ENCODE results near the gene GPR157.

Gene GPR157

DNA sequence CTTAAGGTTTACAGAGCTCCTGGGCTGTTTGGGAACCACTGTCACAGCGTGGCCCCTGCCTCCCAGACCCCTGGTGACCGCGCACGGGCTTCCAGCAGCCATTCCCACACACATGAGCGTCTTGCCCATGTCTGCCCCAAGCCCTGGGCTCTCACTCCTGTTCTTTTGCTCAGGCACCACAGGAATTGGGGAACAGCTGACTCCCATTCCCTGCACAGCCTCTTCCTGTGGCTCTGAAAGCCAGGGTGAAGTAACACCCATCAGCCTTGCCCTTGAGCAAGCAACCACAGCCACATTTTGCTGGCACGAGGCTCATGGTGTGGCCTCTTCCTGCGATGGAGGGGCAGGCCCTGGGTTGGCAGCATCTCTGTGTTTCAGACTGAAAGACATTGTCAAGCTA is 14.3 kb upstream of the GPR157 start:
- ChIA-PET CTCF (interaction anchor here (0.7 to 3.8 kb wide), 13 partner anchors 9 to 226 kb away, joined by 3 to 48 read pairs (median 4); partner anchors contain the start of gene GPR157), POLR2A (no interaction called here)
- no peak for TF ChIP-seq CTCF (IDR thresholded peaks at IDR 0.05; ENCODE audit: control extremely low read depth, extremely low read depth, low read depth, missing control alignments)
- no peak for DNase-seq (ENCODE audit: extremely low spot score)

- ChIA-PET CTCF (interaction anchor here (3.2 kb wide), 1 partner anchor 15 kb away, joined by 15 read pairs; no protein-coding TSS in a partner anchor), POLR2A (no interaction called here)
- no peak for TF ChIP-seq CTCF (IDR thresholded peaks at IDR 0.05; ENCODE audit: control extremely low read depth, extremely low read depth, low read depth, missing control alignments)
- no peak for DNase-seq (ENCODE audit: extremely low spot score)
Observed at GRCh38 chr1:9139930-9140329, 11.0 kb upstream of the GPR157 start.

GRCh38 chr1:9136932-9137331 is 8.0 kb upstream of the GPR157 start:
- POLR2A ChIA-PET: no interaction called here
- CTCF ChIA-PET: interaction anchor here (1.7 to 2.1 kb wide), 2 partner anchors 11 to 132 kb away, joined by 5 read pairs; no protein-coding TSS in a partner anchor
- no peak for TF ChIP-seq CTCF (IDR thresholded peaks at IDR 0.05; ENCODE audit: control extremely low read depth, extremely low read depth, low read depth, missing control alignments)
- DNase-seq (ENCODE audit: extremely low spot score): no peak

DNA sequence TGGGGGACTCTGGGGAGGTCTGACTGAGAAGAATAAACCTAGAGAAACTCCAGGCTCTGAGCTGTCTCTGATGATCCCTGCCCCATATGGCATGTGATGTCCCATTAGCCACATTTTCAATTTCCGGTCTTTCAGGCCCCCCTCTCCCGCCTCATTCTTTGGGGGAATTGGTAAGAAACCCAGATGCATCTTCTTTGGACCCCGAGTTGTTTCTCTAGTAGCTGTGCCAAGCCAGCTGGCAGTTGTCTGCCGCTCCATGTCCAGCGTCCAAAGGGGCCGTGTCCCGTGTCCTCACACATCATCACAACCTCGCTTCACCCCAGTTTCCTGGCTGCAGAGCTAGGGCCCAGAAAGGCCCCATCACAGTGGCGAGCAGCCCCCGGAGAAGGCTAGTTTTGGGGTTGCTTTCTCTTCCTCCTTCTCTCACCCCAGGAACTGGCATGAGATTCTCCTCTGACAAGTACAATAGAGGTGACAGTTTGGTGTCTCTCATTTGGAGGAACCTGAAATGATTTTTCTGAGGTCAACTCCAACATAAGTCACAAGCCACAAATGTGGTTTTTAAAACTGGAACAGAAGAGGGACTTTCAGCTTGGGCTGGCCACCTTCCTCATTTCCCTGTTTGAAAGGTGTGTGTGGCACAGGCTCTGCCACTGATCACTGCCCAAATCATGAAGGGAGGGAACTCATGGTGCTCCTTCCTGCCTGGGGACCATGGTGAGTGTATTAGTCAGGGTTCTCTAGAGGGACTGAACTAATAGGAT is 6.4 kb upstream of the GPR157 start:
- POLR2A ChIA-PET: no interaction called here
- peak; percentile 37 for DNase-seq (ENCODE audit: extremely low spot score)
- CTCF ChIA-PET: interaction anchor here (0.7 to 2.7 kb wide), 9 partner anchors 10 to 130 kb away, joined by 3 to 8 read pairs (median 5); no protein-coding TSS in a partner anchor
- TF ChIP-seq CTCF (IDR thresholded peaks at IDR 0.05; ENCODE audit: control extremely low read depth, extremely low read depth, low read depth, missing control alignments): no peak

- CTCF ChIA-PET: interaction anchor here (0.7 to 2.7 kb wide), 8 partner anchors 9 to 62 kb away, joined by 3 to 15 read pairs (median 6); no protein-coding TSS in a partner anchor
- POLR2A ChIA-PET: no interaction called here
- no peak for DNase-seq (ENCODE audit: extremely low spot score)
- TF ChIP-seq CTCF (IDR thresholded peaks at IDR 0.05; ENCODE audit: control extremely low read depth, extremely low read depth, low read depth, missing control alignments): no peak
Observed at GRCh38 chr1:9133870-9134585, 5.1 kb upstream of the GPR157 start.

DNA sequence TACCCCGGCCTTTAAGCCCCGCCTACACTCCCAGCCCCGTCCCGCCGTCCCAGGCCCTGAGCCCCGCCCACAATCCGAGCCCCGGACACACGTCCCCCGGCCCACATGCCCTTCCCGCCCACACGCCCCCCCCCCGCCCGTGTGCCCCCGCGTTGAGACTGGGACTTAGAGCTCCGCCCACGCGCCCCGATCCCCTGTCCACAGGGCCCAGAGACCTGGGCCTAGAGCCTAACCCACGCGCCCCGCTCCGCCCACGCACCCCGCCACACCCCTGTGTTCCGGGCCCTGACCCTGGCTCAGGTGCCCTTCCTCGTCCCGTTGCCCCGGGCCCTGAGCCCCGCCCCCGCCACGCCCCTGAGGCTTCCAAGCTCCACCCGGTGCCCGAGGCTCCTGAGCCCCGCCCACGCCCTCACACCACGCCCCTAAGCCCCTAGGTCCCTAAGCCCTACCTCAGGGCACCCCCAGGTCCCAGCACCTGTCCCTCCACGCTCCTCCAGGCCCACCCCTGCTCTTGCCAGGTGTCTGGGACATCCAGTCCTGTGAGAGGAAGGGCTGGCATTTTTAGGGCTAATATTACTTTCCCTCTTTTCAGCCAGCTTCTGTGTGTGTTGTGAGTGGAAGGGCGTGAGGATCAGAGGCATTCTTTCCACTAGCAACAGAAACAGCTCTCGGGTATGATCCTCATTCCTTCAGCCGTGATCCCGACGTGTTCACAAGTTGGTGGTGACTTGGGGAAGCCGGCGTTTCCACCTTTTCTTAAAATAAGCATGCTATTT is 552 bp upstream of the GPR157 start:
- DNase-seq (ENCODE audit: extremely low spot score): peak; percentile 90
- CTCF ChIA-PET: interaction anchor here (1.1 to 5.1 kb wide), 9 partner anchors 9 to 361 kb away, joined by 3 to 48 read pairs (median 5); no protein-coding TSS in a partner anchor
- POLR2A ChIA-PET: interaction anchor here (0.6 to 1.2 kb wide), 3 partner anchors 9 to 383 kb away, joined by 3 to 7 read pairs (median 4); no protein-coding TSS in a partner anchor
- TF ChIP-seq CTCF (IDR thresholded peaks at IDR 0.05; ENCODE audit: control extremely low read depth, extremely low read depth, low read depth, missing control alignments): no peak
